Trophoblast cell (in vitro differentiated cells and primary cell): ENCODE results near the gene INTS12.

ENCODE experiments used
- DNase-seq, 2 donors: peaks; one replicate each; pipeline ENCODE4 v3.0.0-alpha.2; 2016
- H2AFZ ChIP-seq: 2 replicates; pipeline ENCODE4 v1.6.1; 2013; ENCODE audit warnings: low read length, moderate library complexity, mild to moderate bottlenecking; ENCODE audit not compliant: insufficient read depth, poor library complexity
- H2AK5ac ChIP-seq: 2 replicates; pipeline ENCODE4 v1.6.1; 2013; ENCODE audit warnings: mild to moderate bottlenecking, low read length
- H2BK120ac ChIP-seq: 2 replicates; pipeline ENCODE4 v1.6.1; 2013; ENCODE audit warnings: low read length, mild to moderate bottlenecking, moderate library complexity; ENCODE audit not compliant: insufficient read depth, poor library complexity
- H2BK12ac ChIP-seq: 2 replicates; pipeline ENCODE4 v1.6.1; 2013; ENCODE audit warnings: mild to moderate bottlenecking, low read length, moderate library complexity
- H2BK5ac ChIP-seq: 2 replicates; pipeline ENCODE4 v1.6.1; 2013; ENCODE audit warnings: low read length, low read depth, moderate library complexity, mild to moderate bottlenecking; ENCODE audit not compliant: poor library complexity
- H3K14ac ChIP-seq: 2 replicates; pipeline ENCODE4 v1.6.1; 2013; ENCODE audit warnings: mild to moderate bottlenecking, low read length
- H3K18ac ChIP-seq: 2 replicates; pipeline ENCODE4 v1.6.1; 2013; ENCODE audit warnings: mild to moderate bottlenecking, low read length
- H3K23ac ChIP-seq: 2 replicates; pipeline ENCODE4 v1.6.1; 2013; ENCODE audit warnings: low read length
- H3K27ac ChIP-seq: 2 replicates; pipeline ENCODE4 v1.5.1; 2013; ENCODE audit warnings: low read depth, mild to moderate bottlenecking, inconsistent platforms, low read length, moderate library complexity
- H3K27me3 ChIP-seq: 2 replicates; pipeline ENCODE4 v1.6.1; 2013; ENCODE audit warnings: inconsistent platforms, mild to moderate bottlenecking, low read length, moderate library complexity; ENCODE audit not compliant: insufficient read depth
- H3K36me3 ChIP-seq, 2 experiments: 1 replicate in 1 of 2; 2 replicates in 1 of 2; pipeline ENCODE4 v1.6.1; 2013; ENCODE audit warnings: low read length in 2 of 2, mild to moderate bottlenecking in 2 of 2, moderate library complexity in 1 of 2; ENCODE audit not compliant: insufficient read depth in 2 of 2, control insufficient read depth in 1 of 2
- H3K4ac ChIP-seq: 2 replicates; pipeline ENCODE4 v1.6.1; 2013; ENCODE audit warnings: low read depth, mild to moderate bottlenecking, low read length, moderate library complexity
- H3K4me1 ChIP-seq, 2 experiments: 1 replicate in 1 of 2; 2 replicates in 1 of 2; pipeline ENCODE4 v1.6.1; 2013; ENCODE audit warnings: low read length in 2 of 2, mild to moderate bottlenecking in 2 of 2, moderate library complexity in 1 of 2; ENCODE audit not compliant: insufficient read depth in 2 of 2, control insufficient read depth in 1 of 2
- H3K4me2 ChIP-seq: 2 replicates; pipeline ENCODE4 v1.6.1; 2013; ENCODE audit warnings: inconsistent platforms, mild to moderate bottlenecking, low read length, moderate library complexity
- H3K4me3 ChIP-seq: 2 replicates; pipeline ENCODE4 v1.5.1; 2013; ENCODE audit warnings: mild to moderate bottlenecking, low read depth, low read length, inconsistent platforms
- H3K79me1 ChIP-seq: one replicate; pipeline ENCODE4 v1.6.1; 2013; ENCODE audit warnings: low read length
- H3K79me2 ChIP-seq: 2 replicates; pipeline ENCODE4 v1.6.1; 2013; ENCODE audit warnings: low read length, mild to moderate bottlenecking; ENCODE audit not compliant: control insufficient read depth, insufficient read depth, poor library complexity
- H3K9ac ChIP-seq: 2 replicates; pipeline ENCODE4 v1.6.1; 2013; ENCODE audit warnings: mild to moderate bottlenecking, low read length
- H3K9me3 ChIP-seq: 2 replicates; pipeline ENCODE4 v1.6.1; 2013; ENCODE audit warnings: low read depth, mild to moderate bottlenecking, control low read depth, inconsistent platforms, low read length; ENCODE audit not compliant: insufficient read depth
- H4K12ac ChIP-seq: 2 replicates; pipeline ENCODE4 v1.6.1; 2013; ENCODE audit warnings: low read depth, mild to moderate bottlenecking, low read length, moderate library complexity
- H4K8ac ChIP-seq: 2 replicates; pipeline ENCODE4 v1.6.1; 2013; ENCODE audit warnings: low read depth, mild to moderate bottlenecking, low read length, moderate library complexity
- H4K91ac ChIP-seq: one replicate; pipeline ENCODE4 v1.6.1; 2013; ENCODE audit warnings: low read depth, mild to moderate bottlenecking, low read length, moderate library complexity
- WGBS: extraction: QIAGEN DNeasy Blood & Tissue Kit; methylation state at CpG from one replicate; pipeline ENCODE4 v1.1.7; 2013; ENCODE audit warnings: missing lambda C conversion rate; ENCODE audit not compliant: insufficient read length, insufficient coverage; ENCODE audit errors: extremely low coverage; 5-methylcytosine and 5-hydroxymethylcytosine counted together

The INTS12 gene

GRCh38 chr4:105634402-105635080, 73.9 kb downstream of the INTS12 start:
- whole genome bisulfite sequencing = no CpG with 5 or more reads among the region's 1 CpG
- Histone ChIP-seq H2AFZ (no peak overlapping the region), H3K9me3 (no peaks in the 10 kb centered on the region), H3K4me1 (peaks cover 0 to 2% of the 10 kb centered on the region in 2 experiments), H3K36me3 (no peaks in the 10 kb centered on the region), H2BK5ac (no peak overlapping the region), H2BK12ac (no peak overlapping the region), H3K4ac (no peak overlapping the region), H4K8ac (no peak overlapping the region), H2AK5ac (no peak overlapping the region), H3K4me3 (no peak overlapping the region), H3K27ac (no peak overlapping the region), H2BK120ac (no peak overlapping the region), H4K91ac (no peak overlapping the region), H3K4me2 (no peak overlapping the region), H3K23ac (no peak overlapping the region), H3K9ac (no peak overlapping the region), H4K12ac (no peak overlapping the region), H3K14ac (no peak overlapping the region), H3K18ac (no peak overlapping the region), H3K79me2 (no peaks in the 10 kb centered on the region), H3K27me3 (no peaks in the 10 kb centered on the region), H3K79me1 (peaks cover 2% of the 10 kb centered on the region)
- no peak for DNase-seq

- Histone ChIP-seq H4K8ac (no peak overlapping the region), H2AK5ac (no peak overlapping the region), H3K27me3 (no peaks in the 10 kb centered on the region), H3K4me1 (peaks cover 0 to 2% of the 10 kb centered on the region in 2 experiments), H3K4me2 (no peak overlapping the region), H3K9ac (no peak overlapping the region), H2AFZ (no peak overlapping the region), H3K27ac (no peak overlapping the region), H3K4me3 (no peak overlapping the region), H2BK120ac (no peak overlapping the region), H2BK5ac (no peak overlapping the region), H3K79me2 (no peaks in the 10 kb centered on the region), H3K4ac (no peak overlapping the region), H4K12ac (no peak overlapping the region), H3K9me3 (no peaks in the 10 kb centered on the region), H2BK12ac (no peak overlapping the region), H3K36me3 (no peaks in the 10 kb centered on the region), H4K91ac (no peak overlapping the region), H3K14ac (no peak overlapping the region), H3K79me1 (peaks cover 2% of the 10 kb centered on the region), H3K18ac (no peak overlapping the region), H3K23ac (no peak overlapping the region)
- no CpG with 5 or more reads among the region's 3 CpGs for WGBS
- DNase-seq = peak; percentile 64 to 89
These were observed 75.2 kb downstream of the INTS12 start for GRCh38 chr4:105633241-105633640.
